Spleen (tissue), 11 donors: ENCODE results near the gene EPHB2. TPM values are rescaled to one million over a fixed set of nuclear protein-coding genes. Genes with fewer than 3 reads are reported as not detected.

ENCODE experiments used
- DNase-seq: peaks from one replicate; pipeline ENCODE4 v3.0.0-alpha.2; 2020
- H3K27ac ChIP-seq, 8 donors: fragments of 200-600 bp; sonication (generic) in 7 of 8; 1 replicate in 4 of 8; 2 replicates in 4 of 8; pipeline versions ENCODE4 v1.5.0 to v1.8.0; 2016 to 2021; ENCODE audit warnings: inconsistent platforms in 4 of 8, mild to moderate bottlenecking in 4 of 8, moderate library complexity in 1 of 8
- H3K27me3 ChIP-seq, 7 donors: fragments of 200-600 bp; sonication (generic) in 6 of 7; replicated peaks in 1 of 7; 1 replicate in 4 of 7; 2 replicates in 3 of 7; pipeline versions ENCODE4 v1.5.0 to v1.8.0; 2016 to 2021; ENCODE audit warnings: inconsistent platforms in 3 of 7, mild to moderate bottlenecking in 1 of 7
- H3K36me3 ChIP-seq, 6 donors: fragments of 200-600 bp; sonication (generic) in 5 of 6; 1 replicate in 4 of 6; 2 replicates in 2 of 6; pipeline versions ENCODE4 v1.5.0 to v1.8.0; 2016 to 2021; ENCODE audit warnings: inconsistent platforms in 2 of 6
- H3K4me1 ChIP-seq, 6 donors: fragments of 200-600 bp; sonication (generic) in 5 of 6; 1 replicate in 3 of 6; 2 replicates in 3 of 6; pipeline versions ENCODE4 v1.5.0 to v1.8.0; 2016 to 2021; ENCODE audit warnings: inconsistent platforms in 3 of 6
- H3K4me3 ChIP-seq, 8 donors: fragments of 200-600 bp; sonication (generic) in 7 of 8; 1 replicate in 4 of 8; 2 replicates in 4 of 8; pipeline versions ENCODE4 v1.5.0 to v1.8.0; 2016 to 2021; ENCODE audit warnings: inconsistent platforms in 4 of 8, mild to moderate bottlenecking in 4 of 8, moderate library complexity in 2 of 8
- H3K9me3 ChIP-seq, 8 donors: fragments of 200-600 bp; sonication (generic) in 7 of 8; 1 replicate in 4 of 8; 2 replicates in 4 of 8; pipeline versions ENCODE4 v1.5.0 to v1.8.0; 2016 to 2021; ENCODE audit warnings: inconsistent platforms in 4 of 8
- CTCF ChIP-seq, 11 experiments: fragments of 200-600 bp in 7 of 11; fragments of 450-650 bp in 4 of 11; sonication (generic) in 4 of 11; IDR thresholded peaks in 8 of 11; conservative IDR thresholded peaks in 3 of 11; 1 replicate in 7 of 11; 2 replicates in 4 of 11; pipeline versions ENCODE4 v1.4.0 to v1.8.0; 2016 to 2021; ENCODE audit warnings: antibody characterized with exemption in 11 of 11, inconsistent platforms in 4 of 11, mild to moderate bottlenecking in 1 of 11
- POLR2A ChIP-seq, 3 donors: fragments of 450-650 bp; IDR thresholded peaks; one replicate each; pipeline ENCODE4 v1.5.1; 2017; ENCODE audit warnings: antibody characterized with exemption in 3 of 3, mild to moderate bottlenecking in 1 of 3
- POLR2AphosphoS5 ChIP-seq, 3 donors: sonication (generic); formaldehyde crosslinking; IDR thresholded peaks; one replicate each; pipeline ENCODE4 v1.5.1; 2017; ENCODE audit warnings: antibody characterized with exemption in 3 of 3
- WGBS, 5 donors: extraction: QIAGEN DNeasy Blood & Tissue Kit in 3 of 5; methylation state at CpG; one replicate each; pipeline versions ENCODE4 v1.1.5 to v1.1.7; 2013 to 2018; 5-methylcytosine and 5-hydroxymethylcytosine counted together
- intact Hi-C: fragments of 100-400 bp; cut with DNase I; formaldehyde crosslinking; loops from one replicate; pipeline ENCODE4 v1.15.0; 2023; ENCODE audit warnings: low total_unique reads
- polyA plus RNA-seq, 3 donors: library from polyadenylated mRNA; stranded (reverse); fragments of 200-250 nt; gene quantifications; one replicate each; pipeline ENCODE4 v1.2.1, GENCODE V29; 2013
- total RNA-seq, 7 donors: library from RNA; depleted of rRNA in 3 of 7; stranded (reverse); fragments of >200 nt in 3 of 7; fragmentation: NEBNext Ultra II Directional in 4 of 7; extraction: Animal tissue kit (Norgen Biotek cat#: 25700) in 4 of 7; gene quantifications; one replicate each; pipeline versions ENCODE4 v1.1.0 to v1.2.1, GENCODE V29; 2016 to 2021
- donor health status: healthy with polysubstance abuse.
- donor health status: DM: no; HTN: no; CAD: no; lungs with moderate emphysema.
- donor health status: DM: no; HTN: no; CAD: no.
- donor health status: Bipolar disorder and iron deficiency.
- donor health status: healthy.
- donor health status: DM: no; HTN: no; CAD: no.
- donor health status: DM: yes; HTN: yes; CAD: no.

EPHB2 gene
- total and polyA plus RNA-seq, 10 donors = 0.67 to 9.3 (median 6.3) TPM

GRCh38 chr1:22747021-22747734, 36.5 kb downstream of the EPHB2 start:
- peaks cover 0 to 41% (median 0%) of the 10 kb centered on the region in 6 donors for H3K4me1 ChIP-seq
- intact Hi-C loops = no loop called here
- no peak overlapping the region for H3K4me3 ChIP-seq
- no peaks in the 10 kb centered on the region for H3K36me3 ChIP-seq
- peaks cover 0 to 10% (median 0%) of the 10 kb centered on the region in 7 donors for H3K27me3 ChIP-seq
- WGBS, 5 donors = 79 to 86% (median 81%) methylated on average over 12 of the region's 12 CpGs
- no peak for TF ChIP-seq POLR2AphosphoS5 (IDR thresholded peaks at IDR 0.05)
- TF ChIP-seq CTCF (IDR thresholded peaks at IDR 0.05 in 8 of 11, conservative IDR thresholded peaks at IDR 0.05 in 3 of 11) = no peak
- no peak for TF ChIP-seq POLR2A (IDR thresholded peaks at IDR 0.05)
- H3K27ac ChIP-seq = no peak overlapping the region
- no peak for DNase-seq
- no peaks in the 10 kb centered on the region for H3K9me3 ChIP-seq

GRCh38 chr1:22747735-22748073, 37.1 kb downstream of the EPHB2 start:
- intact Hi-C loops = no loop called here
- Histone ChIP-seq H3K27ac (no peak overlapping the region), H3K36me3 (no peaks in the 10 kb centered on the region), H3K9me3 (no peaks in the 10 kb centered on the region), H3K4me1 (peaks cover 0 to 41% (median 0%) of the 10 kb centered on the region in 6 donors), H3K27me3 (peaks cover 0 to 4% (median 0%) of the 10 kb centered on the region in 7 donors), H3K4me3 (no peak overlapping the region)
- no peak for TF ChIP-seq POLR2A (IDR thresholded peaks at IDR 0.05)
- no peak for TF ChIP-seq CTCF (IDR thresholded peaks at IDR 0.05 in 8 of 11, conservative IDR thresholded peaks at IDR 0.05 in 3 of 11)
- TF ChIP-seq POLR2AphosphoS5 (IDR thresholded peaks at IDR 0.05) = no peak
- WGBS, 5 donors = 73 to 83% (median 77%) methylated on average over 4 of the region's 4 CpGs
- no peak for DNase-seq

GRCh38 chr1:22749503-22749902, 38.9 kb downstream of the EPHB2 start:
- intact Hi-C loops = no loop called here
- H3K36me3 ChIP-seq = no peaks in the 10 kb centered on the region
- WGBS, 5 donors = 73 to 95% (median 84%) methylated on average over 4 of the region's 4 CpGs
- H3K4me1 ChIP-seq = peaks cover 0 to 41% (median 0%) of the 10 kb centered on the region in 6 donors
- TF ChIP-seq POLR2A (IDR thresholded peaks at IDR 0.05) (no peak), POLR2AphosphoS5 (IDR thresholded peaks at IDR 0.05) (no peak)
- no peak overlapping the region for H3K4me3 ChIP-seq
- peak overlapping the region in 4 of 8 donors; percentile 41 to 80 (median 74) for H3K27ac ChIP-seq
- peaks cover 0 to 13% (median 0%) of the 10 kb centered on the region in 7 donors for H3K27me3 ChIP-seq
- DNase-seq = no peak
- H3K9me3 ChIP-seq = no peaks in the 10 kb centered on the region

GRCh38 chr1:22749919-22750684, 39.5 kb downstream of the EPHB2 start:
- DNase-seq = no peak

GRCh38 chr1:22750685-22751051, 40.0 kb downstream of the EPHB2 start:
- intact Hi-C loops = no loop called here
- no peak for TF ChIP-seq POLR2AphosphoS5 (IDR thresholded peaks at IDR 0.05)
- TF ChIP-seq POLR2A (IDR thresholded peaks at IDR 0.05) = no peak
- TF ChIP-seq CTCF (IDR thresholded peaks at IDR 0.05 in 8 of 11, conservative IDR thresholded peaks at IDR 0.05 in 3 of 11) = no peak
- Histone ChIP-seq H3K4me3 (no peak overlapping the region), H3K36me3 (no peaks in the 10 kb centered on the region), H3K9me3 (no peaks in the 10 kb centered on the region), H3K27ac (peak overlapping the region in 4 of 8 donors; percentile 41 to 80 (median 74)), H3K27me3 (peaks cover 0 to 13% (median 0%) of the 10 kb centered on the region in 7 donors), H3K4me1 (peaks cover 0 to 39% (median 0%) of the 10 kb centered on the region in 6 donors)
- no peak for DNase-seq
- 24 to 41% (median 34%) methylated on average over 1 of the region's 1 CpG for WGBS, 5 donors

More at GRCh38 chr1:22749919-22750684, 39.5 kb downstream of the EPHB2 start:
- H3K9me3 ChIP-seq = no peaks in the 10 kb centered on the region
- H3K27me3 ChIP-seq = peaks cover 0 to 13% (median 0%) of the 10 kb centered on the region in 7 donors
- TF ChIP-seq POLR2AphosphoS5 (IDR thresholded peaks at IDR 0.05) = peak in 1 of 3 donors; percentile 15
- no peak for TF ChIP-seq POLR2A (IDR thresholded peaks at IDR 0.05)
- intact Hi-C loops = no loop called here
- peak overlapping the region in 4 of 8 donors; percentile 41 to 80 (median 74) for H3K27ac ChIP-seq
- 3 to 11% (median 7%) methylated on average over 5 of the region's 5 CpGs for WGBS, 5 donors
- peaks cover 0 to 41% (median 0%) of the 10 kb centered on the region in 6 donors for H3K4me1 ChIP-seq
- no peaks in the 10 kb centered on the region for H3K36me3 ChIP-seq
- no peak overlapping the region for H3K4me3 ChIP-seq
